Measurements from ENCODE around the gene SH3BP2.

DNA sequence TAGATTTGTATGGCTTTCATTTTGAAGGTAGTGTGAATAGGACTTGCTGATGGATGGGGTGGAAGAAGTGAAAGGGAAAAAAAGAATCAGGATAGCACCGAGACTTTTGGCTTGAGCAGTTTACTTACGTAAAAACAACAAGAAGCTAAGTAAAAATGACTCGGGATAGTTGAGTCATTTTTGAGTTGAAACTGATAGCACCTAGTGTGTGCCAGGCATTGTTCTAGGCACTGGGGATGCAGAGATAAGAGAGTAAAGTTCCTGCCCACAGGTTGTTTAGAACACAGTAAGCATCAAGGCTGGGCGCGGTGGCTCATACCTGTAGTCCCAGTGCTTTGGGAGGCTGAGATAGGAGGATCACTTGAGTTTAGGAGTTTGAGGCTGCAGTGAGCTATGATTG is 85.5 kb downstream of the SH3BP2 start:
- TF ChIP-seq, protein P1, sequence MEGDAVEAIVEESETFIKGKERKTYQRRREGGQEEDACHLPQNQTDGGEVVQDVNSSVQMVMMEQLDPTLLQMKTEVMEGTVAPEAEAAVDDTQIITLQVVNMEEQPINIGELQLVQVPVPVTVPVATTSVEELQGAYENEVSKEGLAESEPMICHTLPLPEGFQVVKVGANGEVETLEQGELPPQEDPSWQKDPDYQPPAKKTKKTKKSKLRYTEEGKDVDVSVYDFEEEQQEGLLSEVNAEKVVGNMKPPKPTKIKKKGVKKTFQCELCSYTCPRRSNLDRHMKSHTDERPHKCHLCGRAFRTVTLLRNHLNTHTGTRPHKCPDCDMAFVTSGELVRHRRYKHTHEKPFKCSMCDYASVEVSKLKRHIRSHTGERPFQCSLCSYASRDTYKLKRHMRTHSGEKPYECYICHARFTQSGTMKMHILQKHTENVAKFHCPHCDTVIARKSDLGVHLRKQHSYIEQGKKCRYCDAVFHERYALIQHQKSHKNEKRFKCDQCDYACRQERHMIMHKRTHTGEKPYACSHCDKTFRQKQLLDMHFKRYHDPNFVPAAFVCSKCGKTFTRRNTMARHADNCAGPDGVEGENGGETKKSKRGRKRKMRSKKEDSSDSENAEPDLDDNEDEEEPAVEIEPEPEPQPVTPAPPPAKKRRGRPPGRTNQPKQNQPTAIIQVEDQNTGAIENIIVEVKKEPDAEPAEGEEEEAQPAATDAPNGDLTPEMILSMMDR (IDR thresholded peaks at IDR 0.05; ENCODE audit: low read depth, low read length, poor library complexity, severe bottlenecking): no peak
- TF ChIP-seq EZH2phosphoT487 (IDR thresholded peaks at IDR 0.05; ENCODE audit: borderline replicate concordance, low read length): no peak

Measured in DOHH2 (cell line).